ENCODE measurements around the gene C8A.

The C8A gene

DNA sequence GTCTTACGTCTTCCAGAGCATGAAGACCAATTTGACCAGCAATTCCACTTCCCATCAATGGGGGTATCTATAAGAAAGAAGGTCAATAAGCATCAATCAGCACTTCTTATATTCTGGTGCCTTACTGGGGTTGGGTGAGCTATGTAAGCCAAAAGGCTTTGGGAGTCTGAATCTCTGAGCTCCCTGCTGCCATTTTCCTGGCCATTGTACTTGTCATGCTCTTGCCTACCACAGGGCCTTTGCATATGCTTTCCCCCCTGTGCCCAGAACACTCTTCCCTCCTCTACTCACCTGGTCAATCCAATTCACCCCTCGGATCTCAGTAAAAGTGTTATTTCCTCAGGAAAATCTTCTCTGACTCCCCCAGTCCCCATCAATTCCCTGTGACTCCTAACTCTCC, 74.9 kb downstream of the C8A start:
- DNase-seq: no peak

GRCh38 chr1:56931211-56931610, 76.6 kb downstream of the C8A start:
- no peak for DNase-seq

DNA sequence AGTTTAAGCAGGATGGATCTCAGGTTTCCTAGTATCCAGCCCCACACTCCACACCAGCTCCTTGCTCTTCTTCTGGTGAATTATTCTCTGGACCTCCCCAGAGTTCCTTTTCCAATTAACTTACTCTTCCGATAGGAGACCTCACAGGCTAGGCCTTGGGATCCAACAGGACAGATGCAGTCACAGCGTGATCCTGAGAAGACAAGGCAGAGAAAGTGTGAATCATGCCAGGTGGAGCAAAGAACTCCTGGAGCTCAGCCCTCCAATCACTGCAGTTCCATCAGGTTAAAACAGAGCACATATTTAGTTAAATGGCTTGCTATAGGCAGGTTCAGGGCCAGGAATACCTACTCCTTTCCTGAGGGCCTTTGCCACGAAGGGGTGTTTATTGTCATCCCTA, 77.1 kb downstream of the C8A start:
- no peak for DNase-seq

- no peak for DNase-seq
These were observed 78.6 kb downstream of the C8A start for GRCh38 chr1:56933161-56933560.

DNA sequence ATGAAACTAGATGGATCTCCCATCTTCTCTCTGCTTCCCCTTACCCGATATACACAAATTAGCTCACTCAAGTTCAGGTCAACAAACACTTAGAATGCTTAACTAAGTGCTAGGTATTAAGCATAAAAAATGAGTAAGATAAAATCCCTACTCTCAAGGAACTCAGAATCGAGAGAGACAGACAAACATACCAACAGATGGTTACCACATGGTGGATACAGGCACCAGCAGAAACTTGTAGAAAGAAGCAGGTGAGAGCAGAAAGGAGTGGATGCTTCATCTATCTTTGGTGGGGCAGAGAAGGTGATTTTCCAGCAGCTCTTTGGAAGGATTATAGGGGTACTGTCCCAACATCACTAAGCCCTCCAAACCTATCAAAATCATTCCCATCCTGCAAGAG, 79.0 kb downstream of the C8A start:
- DNase-seq: no peak

DNA sequence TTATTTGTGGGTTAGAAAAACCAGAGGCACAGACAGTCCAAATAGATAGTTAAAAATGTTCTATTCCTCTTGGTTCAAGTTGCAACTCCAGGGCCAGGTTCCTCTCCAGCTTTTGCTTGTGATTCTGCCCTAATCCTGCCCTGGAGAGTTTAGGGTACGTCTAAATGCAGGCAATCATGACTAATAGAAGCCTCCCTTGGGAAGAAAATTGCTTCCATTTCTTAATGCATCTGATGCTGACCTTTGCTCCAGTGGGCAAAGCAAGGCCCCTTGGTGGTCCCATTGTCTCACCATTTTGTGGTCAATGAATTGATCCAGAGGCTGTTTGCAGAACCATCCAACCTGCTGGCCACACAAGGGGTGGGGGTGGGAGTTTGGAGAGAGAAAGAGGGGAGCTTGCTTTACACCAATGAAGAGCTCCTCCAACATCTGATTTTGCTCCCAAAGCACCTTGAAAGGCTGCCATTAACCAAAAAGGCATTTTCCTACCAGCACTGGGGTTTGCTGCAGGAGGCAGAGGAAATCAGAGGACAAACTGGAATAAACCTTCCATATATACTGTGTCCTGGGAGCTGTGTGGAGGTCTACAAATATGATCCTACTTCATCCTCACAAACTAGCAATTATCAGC, 79.9 kb downstream of the C8A start:
- no peak for DNase-seq

DNA sequence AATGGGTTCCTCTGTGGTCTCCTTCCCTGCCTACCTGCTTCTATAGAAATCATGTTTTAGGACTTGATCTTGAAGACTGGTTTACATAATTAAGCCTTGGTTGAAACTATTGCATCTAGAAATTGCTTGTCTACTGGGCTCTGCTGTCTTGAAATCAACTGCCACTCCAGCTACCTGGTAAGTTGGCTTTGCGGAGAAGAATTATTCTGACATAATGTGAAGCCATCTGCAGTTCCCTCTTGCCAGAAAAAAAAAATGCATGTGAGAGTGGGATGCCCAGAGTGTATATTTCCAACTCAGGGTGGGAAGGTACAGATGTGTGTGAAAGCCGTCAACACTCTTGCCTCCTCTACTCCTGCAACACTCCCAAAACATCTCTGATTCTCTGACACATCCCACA, 84.0 kb downstream of the C8A start:
- no peak for DNase-seq

DNA sequence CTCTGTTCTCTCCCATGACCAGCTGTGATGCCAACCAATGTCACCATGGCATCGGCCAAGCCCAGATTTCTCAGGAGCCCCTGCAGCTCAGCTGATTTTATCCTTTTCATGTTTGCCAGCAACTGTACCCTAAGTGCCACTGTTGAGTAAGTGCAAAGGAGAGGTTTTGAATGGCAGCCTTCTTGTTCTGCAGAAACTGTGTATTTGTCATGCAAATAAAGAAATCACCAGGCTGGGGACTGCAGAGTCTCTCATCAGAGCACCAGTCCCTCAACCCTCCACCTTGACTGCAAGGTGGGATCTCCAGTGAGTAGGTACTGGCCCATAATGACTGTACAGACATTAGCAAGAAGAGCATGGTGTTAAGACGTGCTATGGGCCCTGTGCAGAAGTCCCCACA, 84.6 kb downstream of the C8A start:
- no peak for DNase-seq

DNA sequence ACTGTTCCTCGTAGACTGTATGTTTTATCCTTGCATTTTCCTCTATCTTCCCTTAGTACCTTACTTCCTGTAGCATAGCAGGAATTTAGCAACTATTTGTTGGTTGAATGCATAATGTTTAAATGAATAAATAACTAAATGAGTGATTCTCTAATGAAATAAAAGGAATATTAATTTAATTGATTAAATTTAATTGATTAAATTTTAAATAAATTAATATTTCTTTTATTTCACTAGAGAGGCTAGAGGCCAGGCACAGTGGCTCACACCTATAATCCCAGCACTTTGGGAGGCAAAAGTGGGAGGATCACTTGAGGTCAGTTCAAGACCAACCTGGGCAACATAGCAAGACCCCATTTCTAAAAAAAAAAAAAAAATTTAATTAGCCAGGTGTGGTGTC, 85.4 kb downstream of the C8A start:
- DNase-seq: no peak

GRCh38 chr1:56948403-56949023, 93.9 kb downstream of the C8A start:
- DNase-seq: no peak

DNA sequence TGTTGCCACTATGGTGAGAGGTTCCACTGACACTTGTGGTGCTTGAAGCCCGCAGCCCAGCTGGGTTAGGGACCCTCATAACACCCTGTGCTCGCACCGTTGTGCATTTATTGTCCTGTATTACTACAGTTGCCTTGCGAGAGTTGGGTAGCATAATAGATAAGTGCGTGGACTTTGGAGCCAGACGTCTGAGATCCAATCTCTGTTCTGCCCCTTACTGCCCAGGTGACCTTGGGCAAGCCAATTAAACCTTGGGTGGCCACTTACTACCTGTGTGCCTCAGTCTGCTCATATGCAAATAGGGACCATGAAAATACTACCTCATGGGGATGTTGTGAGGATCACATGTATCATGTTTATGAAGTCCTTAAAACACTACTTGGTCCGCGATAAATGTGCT, 97.9 kb downstream of the C8A start:
- no peak for DNase-seq

GRCh38 chr1:56953386-56953785, 98.8 kb downstream of the C8A start:
- no peak for DNase-seq

- DNase-seq: no peak
These were observed 100.1 kb downstream of the C8A start for GRCh38 chr1:56954664-56955063.

DNA sequence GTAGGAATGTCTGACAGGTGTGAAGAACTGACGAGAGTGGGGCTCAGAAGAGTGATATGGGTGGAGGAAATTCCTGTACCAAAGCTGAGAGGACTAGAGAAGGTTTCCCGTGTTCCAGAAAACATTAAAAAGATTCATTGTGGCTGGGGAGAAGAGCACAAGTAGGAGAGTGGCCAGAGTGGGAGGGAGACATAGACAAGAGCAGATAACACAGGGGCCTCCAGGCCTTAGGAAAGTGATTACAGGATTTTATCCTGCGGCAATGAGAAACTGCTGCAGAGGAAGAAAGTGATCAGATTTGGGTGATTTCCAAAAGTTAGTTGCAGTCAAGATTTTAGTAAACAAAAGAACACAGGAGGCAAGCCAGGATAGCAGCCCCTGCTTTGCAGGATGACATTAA, 103.3 kb downstream of the C8A start:
- DNase-seq: no peak

DNA sequence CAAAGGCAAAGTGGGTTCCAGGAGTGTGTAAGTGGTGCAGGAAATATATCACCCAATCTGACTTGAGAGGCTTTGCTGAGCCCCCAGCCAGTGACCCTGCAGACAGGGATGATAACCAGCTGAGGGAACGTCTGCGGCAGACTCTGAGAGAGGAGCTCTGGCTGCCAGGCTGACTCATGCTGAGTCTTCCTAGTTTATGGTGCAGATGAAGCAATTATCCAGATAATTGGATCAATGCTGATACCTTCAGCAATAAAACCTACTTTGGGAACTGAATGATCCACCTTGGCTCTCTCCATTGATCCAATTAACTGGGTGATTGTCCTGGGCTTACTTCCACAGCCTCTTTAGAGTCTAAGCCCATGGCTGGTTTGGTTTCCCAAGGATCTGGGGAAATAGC, 103.9 kb downstream of the C8A start:
- no peak for DNase-seq

DNA sequence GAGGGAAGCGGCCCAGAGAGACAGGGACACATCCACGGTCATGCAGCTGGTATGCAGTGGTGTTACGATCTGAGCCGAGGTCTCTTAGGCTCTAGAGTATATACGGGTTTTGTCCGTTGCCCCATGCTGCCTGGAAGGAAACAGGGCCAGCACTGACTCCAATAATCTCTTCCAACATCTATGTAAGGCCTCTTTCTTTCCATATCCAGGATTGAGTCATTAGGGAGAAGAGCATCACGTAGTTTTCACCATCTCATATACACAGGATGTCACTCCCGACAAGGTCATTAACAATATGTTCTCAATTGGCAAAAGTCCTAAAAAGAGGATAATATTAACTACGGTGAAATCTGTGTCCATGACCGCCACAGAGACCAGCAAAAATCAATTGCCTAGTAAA, 106.8 kb downstream of the C8A start:
- no peak for DNase-seq

DNA sequence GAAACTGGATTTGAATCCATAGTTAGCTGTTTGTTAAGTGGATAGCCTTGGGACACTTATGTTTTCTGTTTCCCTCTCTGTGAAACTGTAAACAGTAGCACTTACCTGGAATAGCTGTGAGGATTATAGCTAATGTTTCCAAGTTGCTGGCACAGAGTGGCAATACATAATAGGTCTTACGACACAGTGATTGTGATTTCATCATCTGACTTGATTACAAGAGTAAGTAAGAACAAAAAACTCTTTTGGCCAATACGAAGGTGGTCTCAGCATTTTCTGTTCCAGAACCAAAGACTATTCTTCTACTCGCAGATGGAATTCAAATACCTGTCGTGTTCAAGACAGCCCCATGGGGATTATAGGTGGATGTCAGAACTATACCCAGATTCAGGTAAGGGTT, 109.1 kb downstream of the C8A start:
- DNase-seq: no peak

DNA sequence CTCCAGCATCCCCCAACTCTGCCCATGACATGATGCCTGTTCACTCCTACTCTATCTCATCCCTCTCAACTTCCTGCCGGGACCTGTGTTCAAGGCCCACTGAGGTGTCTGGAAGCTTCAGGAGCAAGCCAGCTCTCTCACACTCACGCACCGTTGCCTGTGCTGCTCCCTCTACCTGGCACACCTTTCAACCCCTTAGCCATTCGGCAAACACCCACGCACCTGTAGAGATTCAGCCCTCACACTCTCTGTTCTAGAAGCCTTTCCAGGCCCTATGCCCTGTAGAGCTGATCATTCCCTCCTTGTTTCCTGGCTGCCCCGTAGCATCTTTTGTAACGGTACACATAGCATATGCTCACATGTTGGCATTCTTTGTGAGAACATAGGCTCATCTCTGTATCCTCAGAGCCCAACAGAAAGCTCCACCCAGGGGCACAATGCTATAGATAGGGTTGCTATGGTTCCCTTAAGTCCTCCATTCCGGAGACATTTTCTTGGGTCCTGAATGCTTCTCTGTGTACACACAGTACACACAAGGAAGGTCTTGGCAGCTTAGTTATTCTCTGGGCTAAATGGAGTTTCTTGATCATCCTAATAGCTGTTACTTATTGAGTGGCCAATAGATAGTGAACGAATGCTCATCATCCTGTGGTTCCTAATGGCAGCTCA, 109.9 kb downstream of the C8A start:
- DNase-seq: no peak

DNA sequence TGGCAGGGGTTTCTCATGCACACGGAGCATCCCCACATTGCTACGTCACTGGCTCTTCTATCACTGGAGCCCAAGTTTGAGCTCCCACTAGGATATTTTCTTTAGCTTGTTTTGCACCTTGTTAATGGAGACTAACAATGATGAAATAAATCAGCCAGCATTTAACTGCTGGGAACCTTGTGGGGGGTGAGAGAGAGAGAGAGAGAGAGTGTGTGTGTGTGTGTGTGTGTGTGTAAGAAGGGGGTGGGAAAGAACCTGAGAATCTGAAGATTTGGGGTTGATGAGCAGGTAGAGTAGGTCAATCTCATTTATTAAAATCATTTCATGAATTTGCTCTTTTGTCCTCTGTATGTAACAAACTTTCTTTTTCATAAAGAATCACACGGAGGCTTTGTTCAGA, 110.6 kb downstream of the C8A start:
- DNase-seq: no peak

DNA sequence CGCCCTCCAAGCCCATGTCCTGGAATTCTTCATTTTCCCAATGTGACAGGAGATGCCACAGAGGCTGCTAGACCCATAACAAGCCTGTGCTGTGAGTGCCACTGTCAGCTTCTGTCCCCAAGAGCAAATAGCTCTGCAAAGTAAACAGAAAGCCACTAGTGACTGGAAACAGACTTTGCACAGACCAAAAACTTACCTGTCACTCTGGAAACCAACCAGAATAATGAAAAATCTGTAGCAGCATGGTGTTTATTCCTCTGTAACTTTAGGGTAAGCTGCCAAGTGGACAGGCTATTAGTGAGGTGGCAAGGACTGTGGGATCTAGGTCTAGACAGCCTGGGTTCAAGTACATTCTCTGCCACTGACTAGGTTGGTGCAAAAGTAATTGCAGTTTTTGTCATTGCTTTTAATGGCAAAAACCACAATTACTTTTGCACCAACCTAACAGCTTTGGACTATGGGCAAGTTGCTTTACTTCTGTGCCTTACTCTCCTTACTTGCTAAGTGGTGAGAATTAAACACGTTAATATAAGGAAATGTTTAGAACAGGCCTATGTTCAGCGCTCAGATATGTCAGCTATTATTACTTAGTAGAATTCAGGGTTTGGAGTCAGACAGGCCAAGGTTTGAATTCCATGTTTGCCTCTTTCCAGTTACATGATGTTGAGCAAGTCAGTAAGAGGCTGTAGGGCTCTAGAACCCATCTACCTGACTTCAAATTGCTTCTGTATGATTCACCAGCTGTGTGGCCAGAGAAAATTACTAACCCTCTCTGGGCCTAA, 111.5 kb downstream of the C8A start, which contains the start of gene C8B:
TSS of gene C8B (minus strand) at position 100 of the 782 bp plus-strand sequence. CDS start at position 33, 67 bp downstream.
- no peak for DNase-seq

- DNase-seq: no peak
These were observed 112.1 kb downstream of the C8A start for GRCh38 chr1:56966698-56966999.

DNA sequence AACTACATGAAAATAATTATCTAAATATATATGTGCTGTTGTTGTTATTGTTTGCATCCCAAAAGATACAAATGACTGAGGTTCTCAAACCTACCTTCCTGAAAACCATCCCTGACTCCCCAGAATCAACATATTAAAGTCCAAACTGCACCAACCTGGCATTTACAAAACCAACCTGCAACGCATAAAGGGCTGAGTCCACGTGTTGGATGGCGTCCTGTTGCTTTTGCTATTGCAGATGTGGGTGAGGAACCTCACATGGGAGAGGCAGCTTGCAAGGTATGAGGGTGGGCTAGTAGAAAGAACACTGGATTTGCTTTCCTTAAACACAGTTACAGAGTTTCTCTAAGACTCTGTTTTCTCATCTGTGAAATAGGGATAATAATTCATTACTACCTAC, 112.8 kb downstream of the C8A start:
- no peak for DNase-seq
